Testis (tissue), 2 donors: ENCODE data around the gene SPATA20.

Experiments used
- CTCF ChIP-seq, 3 experiments: fragments of 450-650 bp in 2 of 3; fragments of 200-600 bp in 1 of 3; sonication (generic) in 1 of 3; IDR thresholded peaks; one replicate each; pipeline ENCODE4 v1.5.1; 2016 to 2019; ENCODE audit warnings: antibody characterized with exemption in 3 of 3, mild to moderate bottlenecking in 2 of 3, moderate library complexity in 1 of 3
- POLR2A ChIP-seq: fragments of 450-650 bp; IDR thresholded peaks from one replicate; pipeline ENCODE4 v1.6.1; 2017; ENCODE audit warnings: antibody characterized with exemption, mild to moderate bottlenecking, moderate library complexity

- TF ChIP-seq CTCF (IDR thresholded peaks at IDR 0.05), result no peak
- TF ChIP-seq POLR2A, result no peak
Observed at GRCh38 chr17:50514388-50514787, 32.6 kb upstream of the SPATA20 start.
